SK-N-SH (cell line): ENCODE data around the gene KIF1A. TPM values are rescaled to one million over a fixed set of nuclear protein-coding genes. Genes with fewer than 3 reads are reported as not detected.

ENCODE experiments used
- CTCF ChIA-PET: fragments of 300-600, 350-600 bp; formaldehyde crosslinking; extraction: SDS; loops from one replicate; lab custom pipeline; 2021; lab: Yijun Ruan, JAX
- POLR2A ChIA-PET: fragments of 350-600 bp; sonication (Branson Sonifier 250); formaldehyde crosslinking; extraction: SDS; loops from one replicate; lab custom pipeline; 2020; ENCODE audit warnings: antibody characterized with exemption, inconsistent platforms; lab: Yijun Ruan, JAX
- DNase-seq: peaks from one replicate; pipeline ENCODE4 v3.0.0; 2012
- H2AFZ ChIP-seq: fragments of 200-600 bp; sonication (generic); 2 replicates; pipeline ENCODE4 v1.8.1; 2016; ENCODE audit warnings: antibody characterized with exemption, mild to moderate bottlenecking, low read depth
- H3F3A ChIP-seq: fragments of 200-600 bp; sonication (generic); replicated peaks from 2 replicates; pipeline ENCODE3; 2016; ENCODE audit warnings: antibody characterized with exemption, mild to moderate bottlenecking; ENCODE audit not compliant: insufficient read depth
- H3K27ac ChIP-seq, 2 experiments: fragments of 200-500 bp in 1 of 2; fragments of 200-600 bp in 1 of 2; sonication (Bioruptor generic) in 1 of 2; sonication (generic), shearing (Covaris generic) in 1 of 2; 2 replicates each; pipeline versions ENCODE4 v1.5.1 to v1.6.1; 2014 to 2016; ENCODE audit warnings: low read depth in 2 of 2, inconsistent platforms in 1 of 2, low read length in 1 of 2, mild to moderate bottlenecking in 1 of 2, mixed read lengths in 1 of 2
- H3K27me3 ChIP-seq: fragments of 200-600 bp; sonication (generic), shearing (Covaris generic); 2 replicates; pipeline ENCODE4 v1.6.1; 2016; ENCODE audit warnings: mixed run types; ENCODE audit not compliant: insufficient read depth
- H3K36me3 ChIP-seq, 2 experiments: fragments of 200-500 bp in 1 of 2; fragments of 200-600 bp in 1 of 2; sonication (Bioruptor generic) in 1 of 2; sonication (generic) in 1 of 2; replicated peaks in 1 of 2; 2 replicates each; pipeline versions ENCODE3 to v1.5.1; 2014 to 2016; ENCODE audit warnings: low read length in 1 of 2, mild to moderate bottlenecking in 1 of 2; ENCODE audit not compliant: insufficient read depth in 2 of 2, control insufficient read depth in 1 of 2
- H3K4me1 ChIP-seq, 2 experiments: fragments of 200-500 bp in 1 of 2; fragments of 200-600 bp in 1 of 2; sonication (Bioruptor generic) in 1 of 2; sonication (generic), shearing (Covaris generic) in 1 of 2; 2 replicates each; pipeline versions ENCODE4 v1.5.1 to v1.6.1; 2014 to 2016; ENCODE audit warnings: low read depth in 1 of 2, low read length in 1 of 2, mixed run types in 1 of 2; ENCODE audit not compliant: insufficient read depth in 2 of 2, control insufficient read depth in 1 of 2
- H3K4me2 ChIP-seq: fragments of 200-600 bp; sonication (generic), shearing (Covaris generic); 2 replicates; pipeline ENCODE4 v1.6.1; 2017; ENCODE audit warnings: mixed run types
- H3K4me3 ChIP-seq, 2 experiments: fragments of 200-500 bp in 1 of 2; fragments of 200-600 bp in 1 of 2; sonication (Bioruptor generic) in 1 of 2; sonication (generic), shearing (Covaris generic) in 1 of 2; 2 replicates each; pipeline versions ENCODE4 v1.5.1 to v1.8.1; 2014 to 2016; ENCODE audit warnings: low read depth in 2 of 2, inconsistent platforms in 1 of 2, low read length in 1 of 2, mild to moderate bottlenecking in 1 of 2, mixed read lengths in 1 of 2, moderate library complexity in 1 of 2
- H3K79me2 ChIP-seq: fragments of 200-600 bp; sonication (generic); 2 replicates; pipeline ENCODE4 v1.8.1; 2017; ENCODE audit warnings: mild to moderate bottlenecking; ENCODE audit not compliant: insufficient read depth
- H3K9ac ChIP-seq: fragments of 200-600 bp; sonication (generic); 2 replicates; pipeline ENCODE4 v1.6.1; 2017; ENCODE audit warnings: mixed run types
- H3K9me2 ChIP-seq: fragments of 200-600 bp; sonication (generic); 2 replicates; pipeline ENCODE4 v1.6.1; 2017; ENCODE audit warnings: mixed run types
- H3K9me3 ChIP-seq: fragments of 200-600 bp; sonication (generic); 2 replicates; pipeline ENCODE4 v1.6.1; 2017; ENCODE audit warnings: mixed run types, mild to moderate bottlenecking, moderate library complexity
- H4K20me1 ChIP-seq: fragments of 200-600 bp; sonication (generic); 2 replicates; pipeline ENCODE4 v1.6.1; 2017; ENCODE audit warnings: mild to moderate bottlenecking, mixed run types; ENCODE audit not compliant: insufficient read depth
- CHD2 ChIP-seq: fragments of 150-350 bp; IDR thresholded peaks from 2 replicates; pipeline ENCODE4 v1.6.1; 2018; ENCODE audit warnings: low read length; ENCODE audit not compliant: partially characterized antibody
- EZH2phosphoT487 ChIP-seq: fragments of 200-600 bp; sonication (generic); IDR thresholded peaks from 2 replicates; pipeline ENCODE4 v1.6.1; 2017; ENCODE audit warnings: low read depth, mixed run types, mild to moderate bottlenecking, antibody characterized with exemption, moderate library complexity, borderline replicate concordance
- FOSL2 ChIP-seq: IDR thresholded peaks from 2 replicates; pipeline ENCODE4 v1.4.0; 2012; ENCODE audit warnings: low read depth, mild to moderate bottlenecking, moderate library complexity, borderline replicate concordance
- JUND ChIP-seq: IDR thresholded peaks from 2 replicates; pipeline ENCODE4 v1.4.0; 2012
- NRF1 ChIP-seq: IDR thresholded peaks from 2 replicates; pipeline ENCODE4 v1.6.1; 2012; ENCODE audit warnings: low read depth, mild to moderate bottlenecking, low read length
- RCOR1 ChIP-seq: fragments of 150-350 bp; IDR thresholded peaks from 2 replicates; pipeline ENCODE4 v1.6.1; 2017; ENCODE audit warnings: antibody characterized with exemption, low read length
- RXRA ChIP-seq: IDR thresholded peaks from 2 replicates; pipeline ENCODE4 v1.4.0; 2012; ENCODE audit warnings: low read depth, mild to moderate bottlenecking, borderline replicate concordance
- TCF12 ChIP-seq: IDR thresholded peaks from 2 replicates; pipeline ENCODE4 v1.4.0; 2012
- TEAD4 ChIP-seq: IDR thresholded peaks from 2 replicates; pipeline ENCODE4 v1.4.0; 2012; ENCODE audit warnings: mild to moderate bottlenecking, borderline replicate concordance; ENCODE audit not compliant: insufficient read depth
- WGBS: methylation state at CpG from one replicate; pipeline ENCODE4 v1.1.6; 2017; ENCODE audit warnings: low lambda C conversion rate; 5-methylcytosine and 5-hydroxymethylcytosine counted together
- polyA plus RNA-seq, 3 experiments: library from polyadenylated mRNA; depleted of rRNA; stranded (reverse); fragments of >200 nt; gene quantifications; 2 replicates each; pipeline ENCODE4 v1.2.3, GENCODE V29; 2012
- TF ChIP-seq, protein P1 (sequence below): IDR thresholded peaks from 2 replicates; pipeline ENCODE4 v1.4.0; 2012; ENCODE audit warnings: low read depth, borderline replicate concordance
- TF ChIP-seq, protein P2 (sequence below): IDR thresholded peaks from 2 replicates; pipeline ENCODE4 v1.4.0; 2012; ENCODE audit warnings: low read depth, borderline replicate concordance
- TF ChIP-seq, protein P3 (sequence below): IDR thresholded peaks from 2 replicates; pipeline ENCODE4 v1.6.1; 2012; ENCODE audit warnings: mild to moderate bottlenecking, low read depth, low read length, moderate library complexity
- TF ChIP-seq, protein P4 (sequence below): fragments of 200-600 bp; sonication (generic); IDR thresholded peaks from 2 replicates; pipeline ENCODE4 v1.6.1; 2017; ENCODE audit warnings: antibody characterized with exemption, mild to moderate bottlenecking, moderate library complexity
- TF ChIP-seq, protein P5 (sequence below): fragments of 150-350 bp; IDR thresholded peaks from 2 replicates; pipeline ENCODE4 v1.6.1; 2017; ENCODE audit warnings: antibody characterized with exemption, low read length, low read depth, borderline replicate concordance

The KIF1A gene
- polyA plus RNA-seq, 1 of the 3 experiments (the other 2 are of a cell fraction) = 0.21 TPM

DNA sequence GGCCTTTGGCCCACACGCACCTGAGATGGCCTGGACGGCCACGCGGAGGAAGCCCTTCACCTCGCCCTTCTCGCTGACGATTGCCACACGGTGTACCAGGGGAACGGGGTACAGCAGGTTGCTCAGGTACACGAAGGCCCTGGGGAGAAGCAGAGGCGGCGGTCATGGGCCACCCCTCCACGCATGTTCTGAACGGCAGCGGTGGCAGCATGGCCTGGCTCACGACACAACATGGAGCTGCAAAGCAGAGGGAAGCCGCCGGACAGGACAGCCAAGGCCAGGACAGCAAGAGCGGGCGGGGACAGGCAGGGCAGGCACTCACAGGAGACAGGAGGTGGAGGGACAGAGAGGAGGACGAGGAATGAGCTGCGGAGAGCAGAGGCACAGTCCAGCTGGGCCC is 69.6 kb downstream of the KIF1A start (continued):
- TF ChIP-seq, protein P1, sequence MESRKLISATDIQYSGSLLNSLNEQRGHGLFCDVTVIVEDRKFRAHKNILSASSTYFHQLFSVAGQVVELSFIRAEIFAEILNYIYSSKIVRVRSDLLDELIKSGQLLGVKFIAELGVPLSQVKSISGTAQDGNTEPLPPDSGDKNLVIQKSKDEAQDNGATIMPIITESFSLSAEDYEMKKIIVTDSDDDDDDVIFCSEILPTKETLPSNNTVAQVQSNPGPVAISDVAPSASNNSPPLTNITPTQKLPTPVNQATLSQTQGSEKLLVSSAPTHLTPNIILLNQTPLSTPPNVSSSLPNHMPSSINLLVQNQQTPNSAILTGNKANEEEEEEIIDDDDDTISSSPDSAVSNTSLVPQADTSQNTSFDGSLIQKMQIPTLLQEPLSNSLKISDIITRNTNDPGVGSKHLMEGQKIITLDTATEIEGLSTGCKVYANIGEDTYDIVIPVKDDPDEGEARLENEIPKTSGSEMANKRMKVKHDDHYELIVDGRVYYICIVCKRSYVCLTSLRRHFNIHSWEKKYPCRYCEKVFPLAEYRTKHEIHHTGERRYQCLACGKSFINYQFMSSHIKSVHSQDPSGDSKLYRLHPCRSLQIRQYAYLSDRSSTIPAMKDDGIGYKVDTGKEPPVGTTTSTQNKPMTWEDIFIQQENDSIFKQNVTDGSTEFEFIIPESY = no peak
- TF ChIP-seq EZH2phosphoT487 (no peak), TCF12 (no peak)

DNA sequence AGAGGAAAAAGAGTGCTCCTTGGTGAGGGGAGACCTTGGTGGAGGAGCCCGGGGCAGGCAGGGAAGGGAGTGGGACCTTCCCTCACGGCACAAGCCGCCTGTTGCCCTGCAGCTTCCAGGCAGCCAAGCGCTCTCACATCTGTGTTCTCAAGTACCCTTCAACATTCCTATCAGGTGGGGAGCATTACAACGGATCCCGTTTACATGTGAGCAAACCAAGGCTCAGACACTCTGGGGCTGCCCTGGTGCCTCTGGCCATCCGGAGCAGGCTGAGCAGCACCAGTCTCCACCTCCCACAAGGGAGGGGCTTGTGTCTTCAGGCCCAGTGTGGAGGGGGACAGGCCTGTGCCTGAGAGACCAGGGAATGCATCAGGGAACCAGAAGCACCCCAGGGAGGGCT is 70.5 kb downstream of the KIF1A start:
- Histone ChIP-seq H3K4me3 (no peak overlapping the region), H3F3A (no peaks in the 10 kb centered on the region), H3K27ac (no peak overlapping the region), H2AFZ (no peak overlapping the region), H4K20me1 (no peaks in the 10 kb centered on the region), H3K9me2 (no peaks in the 10 kb centered on the region), H3K9ac (no peak overlapping the region), H3K27me3 (no peaks in the 10 kb centered on the region), H3K4me2 (no peak overlapping the region), H3K36me3 (no peaks in the 10 kb centered on the region), H3K79me2 (no peaks in the 10 kb centered on the region), H3K9me3 (no peaks in the 10 kb centered on the region), H3K4me1 (no peaks in the 10 kb centered on the region)
- TF ChIP-seq NRF1 (no peak), FOSL2 (no peak)
- TF ChIP-seq, protein P2, sequence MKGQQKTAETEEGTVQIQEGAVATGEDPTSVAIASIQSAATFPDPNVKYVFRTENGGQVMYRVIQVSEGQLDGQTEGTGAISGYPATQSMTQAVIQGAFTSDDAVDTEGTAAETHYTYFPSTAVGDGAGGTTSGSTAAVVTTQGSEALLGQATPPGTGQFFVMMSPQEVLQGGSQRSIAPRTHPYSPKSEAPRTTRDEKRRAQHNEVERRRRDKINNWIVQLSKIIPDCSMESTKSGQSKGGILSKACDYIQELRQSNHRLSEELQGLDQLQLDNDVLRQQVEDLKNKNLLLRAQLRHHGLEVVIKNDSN = no peak
- CTCF ChIA-PET = interaction anchor here (2.1 kb wide), 1 partner anchor 91 kb away, joined by 7 read pairs; no protein-coding TSS in a partner anchor
- 59% methylated on average over 4 of the region's 7 CpGs for WGBS
- no peak for DNase-seq
- POLR2A ChIA-PET = no interaction called here

DNA sequence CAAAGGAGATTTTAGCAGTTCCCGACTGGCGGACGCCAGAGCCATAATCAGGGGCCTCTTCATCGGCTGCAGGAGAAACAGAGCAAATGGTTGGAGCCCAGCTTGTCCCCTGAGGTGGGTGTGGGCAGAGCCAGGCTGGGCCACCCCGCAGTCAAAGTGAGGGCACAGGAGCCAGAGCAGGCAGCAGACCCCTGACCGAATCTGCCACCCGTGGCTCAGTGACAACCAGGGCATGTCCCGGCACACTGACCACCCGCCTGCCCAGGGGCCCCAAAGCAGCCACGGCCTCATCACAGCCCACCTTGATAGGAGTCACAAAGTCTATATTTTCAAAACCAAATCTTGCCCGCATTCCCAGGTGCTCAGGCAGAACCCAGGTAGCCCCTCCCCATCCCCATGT is 72.8 kb downstream of the KIF1A start:
- no peak for DNase-seq
- H3K9ac ChIP-seq = no peak overlapping the region
- no peak overlapping the region for H3K27ac ChIP-seq
- no peaks in the 10 kb centered on the region for H3F3A ChIP-seq
- POLR2A ChIA-PET = no interaction called here
- H3K9me2 ChIP-seq = no peaks in the 10 kb centered on the region
- H4K20me1 ChIP-seq = no peaks in the 10 kb centered on the region
- H3K4me2 ChIP-seq = no peak overlapping the region
- CTCF ChIA-PET = interaction anchor here (2.0 kb wide), 1 partner anchor 93 kb away, joined by 13 read pairs; no protein-coding TSS in a partner anchor
- H3K9me3 ChIP-seq = no peaks in the 10 kb centered on the region
- no peaks in the 10 kb centered on the region for H3K79me2 ChIP-seq
- H3K4me1 ChIP-seq = no peaks in the 10 kb centered on the region
- H3K36me3 ChIP-seq = no peaks in the 10 kb centered on the region
- H3K27me3 ChIP-seq = no peaks in the 10 kb centered on the region
- no peak overlapping the region for H3K4me3 ChIP-seq
- no peak overlapping the region for H2AFZ ChIP-seq
- 49% methylated on average over 6 of the region's 11 CpGs for WGBS
- TF ChIP-seq TEAD4 = no peak
- no peak for TF ChIP-seq RXRA
- no peak for TF ChIP-seq NRF1
- no peak for TF ChIP-seq RCOR1
- TF ChIP-seq, protein P3, sequence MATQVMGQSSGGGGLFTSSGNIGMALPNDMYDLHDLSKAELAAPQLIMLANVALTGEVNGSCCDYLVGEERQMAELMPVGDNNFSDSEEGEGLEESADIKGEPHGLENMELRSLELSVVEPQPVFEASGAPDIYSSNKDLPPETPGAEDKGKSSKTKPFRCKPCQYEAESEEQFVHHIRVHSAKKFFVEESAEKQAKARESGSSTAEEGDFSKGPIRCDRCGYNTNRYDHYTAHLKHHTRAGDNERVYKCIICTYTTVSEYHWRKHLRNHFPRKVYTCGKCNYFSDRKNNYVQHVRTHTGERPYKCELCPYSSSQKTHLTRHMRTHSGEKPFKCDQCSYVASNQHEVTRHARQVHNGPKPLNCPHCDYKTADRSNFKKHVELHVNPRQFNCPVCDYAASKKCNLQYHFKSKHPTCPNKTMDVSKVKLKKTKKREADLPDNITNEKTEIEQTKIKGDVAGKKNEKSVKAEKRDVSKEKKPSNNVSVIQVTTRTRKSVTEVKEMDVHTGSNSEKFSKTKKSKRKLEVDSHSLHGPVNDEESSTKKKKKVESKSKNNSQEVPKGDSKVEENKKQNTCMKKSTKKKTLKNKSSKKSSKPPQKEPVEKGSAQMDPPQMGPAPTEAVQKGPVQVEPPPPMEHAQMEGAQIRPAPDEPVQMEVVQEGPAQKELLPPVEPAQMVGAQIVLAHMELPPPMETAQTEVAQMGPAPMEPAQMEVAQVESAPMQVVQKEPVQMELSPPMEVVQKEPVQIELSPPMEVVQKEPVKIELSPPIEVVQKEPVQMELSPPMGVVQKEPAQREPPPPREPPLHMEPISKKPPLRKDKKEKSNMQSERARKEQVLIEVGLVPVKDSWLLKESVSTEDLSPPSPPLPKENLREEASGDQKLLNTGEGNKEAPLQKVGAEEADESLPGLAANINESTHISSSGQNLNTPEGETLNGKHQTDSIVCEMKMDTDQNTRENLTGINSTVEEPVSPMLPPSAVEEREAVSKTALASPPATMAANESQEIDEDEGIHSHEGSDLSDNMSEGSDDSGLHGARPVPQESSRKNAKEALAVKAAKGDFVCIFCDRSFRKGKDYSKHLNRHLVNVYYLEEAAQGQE = no peak
- no peak for TF ChIP-seq TCF12
- TF ChIP-seq, protein P2 = no peak
- no peak for TF ChIP-seq CHD2
- TF ChIP-seq, protein P4, sequence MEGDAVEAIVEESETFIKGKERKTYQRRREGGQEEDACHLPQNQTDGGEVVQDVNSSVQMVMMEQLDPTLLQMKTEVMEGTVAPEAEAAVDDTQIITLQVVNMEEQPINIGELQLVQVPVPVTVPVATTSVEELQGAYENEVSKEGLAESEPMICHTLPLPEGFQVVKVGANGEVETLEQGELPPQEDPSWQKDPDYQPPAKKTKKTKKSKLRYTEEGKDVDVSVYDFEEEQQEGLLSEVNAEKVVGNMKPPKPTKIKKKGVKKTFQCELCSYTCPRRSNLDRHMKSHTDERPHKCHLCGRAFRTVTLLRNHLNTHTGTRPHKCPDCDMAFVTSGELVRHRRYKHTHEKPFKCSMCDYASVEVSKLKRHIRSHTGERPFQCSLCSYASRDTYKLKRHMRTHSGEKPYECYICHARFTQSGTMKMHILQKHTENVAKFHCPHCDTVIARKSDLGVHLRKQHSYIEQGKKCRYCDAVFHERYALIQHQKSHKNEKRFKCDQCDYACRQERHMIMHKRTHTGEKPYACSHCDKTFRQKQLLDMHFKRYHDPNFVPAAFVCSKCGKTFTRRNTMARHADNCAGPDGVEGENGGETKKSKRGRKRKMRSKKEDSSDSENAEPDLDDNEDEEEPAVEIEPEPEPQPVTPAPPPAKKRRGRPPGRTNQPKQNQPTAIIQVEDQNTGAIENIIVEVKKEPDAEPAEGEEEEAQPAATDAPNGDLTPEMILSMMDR = no peak
- TF ChIP-seq JUND = no peak
- TF ChIP-seq EZH2phosphoT487 = no peak
- TF ChIP-seq, protein P5, sequence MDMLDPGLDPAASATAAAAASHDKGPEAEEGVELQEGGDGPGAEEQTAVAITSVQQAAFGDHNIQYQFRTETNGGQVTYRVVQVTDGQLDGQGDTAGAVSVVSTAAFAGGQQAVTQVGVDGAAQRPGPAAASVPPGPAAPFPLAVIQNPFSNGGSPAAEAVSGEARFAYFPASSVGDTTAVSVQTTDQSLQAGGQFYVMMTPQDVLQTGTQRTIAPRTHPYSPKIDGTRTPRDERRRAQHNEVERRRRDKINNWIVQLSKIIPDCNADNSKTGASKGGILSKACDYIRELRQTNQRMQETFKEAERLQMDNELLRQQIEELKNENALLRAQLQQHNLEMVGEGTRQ = no peak
